ENCODE data around the gene BUB1B. TPM values are rescaled to one million over a fixed set of nuclear protein-coding genes. Genes with fewer than 3 reads are reported as not detected.

The BUB1B gene
- total and polyA plus RNA-seq, 9 donors, result 10.8 to 20.7 (median 13.5) TPM

DNA sequence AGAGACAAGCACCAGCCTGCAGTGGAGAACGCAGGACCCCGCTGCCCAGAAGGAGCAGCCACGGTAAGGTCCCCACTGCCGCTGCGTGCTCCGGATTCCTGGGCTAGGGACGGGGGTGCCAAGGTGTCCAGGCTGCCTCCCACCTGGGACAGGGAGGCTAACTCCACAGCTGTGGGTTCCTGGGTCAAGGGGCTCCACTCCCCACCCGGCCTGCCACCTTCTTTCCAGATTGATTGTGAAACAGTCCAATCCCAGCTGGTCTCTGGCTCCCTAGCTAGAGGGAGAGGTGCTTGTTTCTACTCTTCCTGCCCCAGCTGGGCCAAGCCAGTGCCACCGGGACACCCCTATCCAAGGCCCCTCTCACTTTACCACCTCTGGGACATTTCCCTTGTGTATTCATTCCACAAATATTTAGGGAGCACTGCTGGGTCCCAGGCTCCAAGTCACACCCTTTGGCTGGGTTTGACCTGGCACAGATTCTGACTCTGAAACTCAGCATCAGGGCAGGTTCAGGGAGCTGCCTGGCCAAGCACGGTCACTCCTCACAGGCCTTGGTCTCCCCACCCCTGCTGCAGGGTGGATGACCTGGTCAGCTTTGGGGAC is 79.9 kb downstream of the BUB1B start:
- Histone ChIP-seq H3K27me3 (ENCODE audit: control insufficient read depth, insufficient read depth, low read length) (peaks cover 24% of the 10 kb centered on the region), H3K27ac (ENCODE audit: low read length) (no peak overlapping the region), H3K9me3 (replicated peaks; ENCODE audit: control insufficient read depth, low read depth, low read length) (no peaks in the 10 kb centered on the region), H3K36me3 (ENCODE audit: control insufficient read depth, insufficient read depth, low read length) (no peaks in the 10 kb centered on the region), H3K4me1 (ENCODE audit: control insufficient read depth, insufficient read depth, low read length) (peaks cover 12% of the 10 kb centered on the region), H3K4me3 (ENCODE audit: low read length) (no peak overlapping the region)
- 89% methylated on average over 9 of the region's 10 CpGs for WGBS (ENCODE audit: insufficient coverage)
- DNase-seq, result no peak

DNA sequence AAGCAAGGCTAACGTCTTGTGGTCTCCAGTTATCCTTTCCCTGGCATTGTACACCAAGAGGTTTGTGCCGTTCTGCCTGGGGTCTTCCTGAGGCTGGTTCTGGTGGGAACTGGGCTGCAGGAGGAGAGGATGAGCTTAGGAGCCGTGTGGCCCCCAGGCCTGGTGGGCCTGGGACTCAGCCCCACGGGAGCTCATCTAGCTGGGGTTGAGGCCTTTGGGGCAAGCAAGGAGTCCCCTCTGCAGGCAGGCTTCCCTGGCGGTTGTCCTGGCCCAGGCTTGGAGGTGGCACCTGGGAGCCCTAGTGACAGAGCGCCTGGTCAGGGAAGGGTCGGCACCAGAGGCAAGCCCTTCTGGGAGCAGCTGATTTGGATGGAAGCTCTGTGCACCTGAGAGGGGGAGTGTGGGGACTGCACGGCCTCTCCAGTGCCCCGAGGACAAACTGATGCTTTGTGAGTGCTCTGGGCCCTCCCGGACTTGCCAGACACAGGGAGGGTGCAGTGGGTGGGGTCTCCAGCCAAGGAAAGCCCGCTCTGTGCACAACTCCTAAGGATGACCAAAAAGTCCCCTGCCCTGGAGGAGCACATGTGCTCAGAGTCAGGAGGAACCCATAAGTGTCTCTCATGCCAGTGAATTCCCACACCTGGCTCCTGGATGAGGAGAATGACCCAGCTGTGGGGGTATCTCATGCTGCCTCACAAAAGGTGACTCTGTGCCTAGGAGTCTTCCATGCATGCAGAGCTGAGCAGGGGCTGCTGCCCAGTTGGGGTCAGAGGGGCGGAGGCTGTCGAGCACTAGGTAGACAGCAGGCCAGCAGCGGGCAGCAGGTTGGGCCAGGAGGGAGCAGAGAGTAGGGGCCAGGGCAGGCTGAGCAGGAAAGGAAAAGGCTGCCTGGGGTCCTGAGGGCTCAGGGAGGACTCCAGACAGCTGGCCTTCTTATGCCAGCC is 80.7 kb downstream of the BUB1B start:
- Histone ChIP-seq H3K4me3 (ENCODE audit: low read length) (no peak overlapping the region), H3K4me1 (ENCODE audit: control insufficient read depth, insufficient read depth, low read length) (peaks cover 12% of the 10 kb centered on the region), H3K36me3 (ENCODE audit: control insufficient read depth, insufficient read depth, low read length) (no peaks in the 10 kb centered on the region), H3K27ac (ENCODE audit: low read length) (no peak overlapping the region), H3K9me3 (replicated peaks; ENCODE audit: control insufficient read depth, low read depth, low read length) (no peaks in the 10 kb centered on the region), H3K27me3 (ENCODE audit: control insufficient read depth, insufficient read depth, low read length) (peaks cover 24% of the 10 kb centered on the region)
- DNase-seq, result no peak
- 87% methylated on average over 12 of the region's 14 CpGs for WGBS (ENCODE audit: insufficient coverage)

DNA sequence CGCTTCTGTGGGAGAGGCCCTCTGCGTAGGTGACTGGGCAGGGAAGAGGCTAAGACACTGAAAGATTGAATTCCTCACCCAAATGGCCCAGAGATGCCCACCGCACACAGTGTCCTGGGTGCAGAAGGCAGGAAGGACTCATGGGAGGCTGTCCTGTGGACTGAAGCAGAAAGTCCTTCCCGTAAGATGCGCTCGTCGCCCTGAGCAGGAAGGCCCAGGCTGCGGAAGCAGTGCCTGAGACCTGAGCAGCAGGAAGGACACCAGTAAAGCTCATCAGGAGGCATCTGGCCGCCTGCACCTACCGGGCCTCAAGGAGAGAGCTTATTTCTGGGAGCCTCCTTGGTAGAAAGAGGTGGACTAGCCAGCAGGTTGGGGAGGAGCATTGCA is 81.3 kb downstream of the BUB1B start:
- no peaks in the 10 kb centered on the region for H3K36me3 ChIP-seq (ENCODE audit: control insufficient read depth, insufficient read depth, low read length)
- no peak overlapping the region for H3K4me3 ChIP-seq (ENCODE audit: low read length)
- peaks cover 12% of the 10 kb centered on the region for H3K4me1 ChIP-seq (ENCODE audit: control insufficient read depth, insufficient read depth, low read length)
- DNase-seq, result no peak
- 88% methylated on average over 10 of the region's 10 CpGs for WGBS (ENCODE audit: insufficient coverage)
- H3K9me3 ChIP-seq (replicated peaks; ENCODE audit: control insufficient read depth, low read depth, low read length), result no peaks in the 10 kb centered on the region
- peaks cover 24% of the 10 kb centered on the region for H3K27me3 ChIP-seq (ENCODE audit: control insufficient read depth, insufficient read depth, low read length)
- no peak overlapping the region for H3K27ac ChIP-seq (ENCODE audit: low read length)

DNA sequence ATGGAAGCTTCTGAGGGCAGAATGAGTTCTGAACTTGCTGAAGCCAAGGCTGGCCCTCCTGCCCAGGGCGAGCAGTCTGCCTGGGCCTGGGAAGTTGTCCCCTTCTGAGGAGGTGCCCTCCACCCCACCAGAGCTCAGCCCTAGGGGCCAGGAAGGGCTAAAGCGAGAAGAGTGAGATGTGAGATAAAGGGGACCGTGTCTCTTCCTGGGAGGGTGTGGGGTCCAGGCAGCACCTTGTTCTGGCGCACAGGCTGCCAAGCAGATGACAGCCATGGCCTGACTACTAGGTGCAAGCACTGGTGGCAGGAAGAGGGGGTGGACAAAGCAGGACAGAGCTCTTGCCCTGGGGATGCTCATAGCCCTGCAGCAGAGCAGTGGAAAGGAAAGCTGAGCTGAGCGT is 81.7 kb downstream of the BUB1B start:
- H3K4me3 ChIP-seq (ENCODE audit: low read length), result no peak overlapping the region
- WGBS (ENCODE audit: insufficient coverage), result 89% methylated on average over 5 of the region's 5 CpGs
- no peaks in the 10 kb centered on the region for H3K36me3 ChIP-seq (ENCODE audit: control insufficient read depth, insufficient read depth, low read length)
- no peaks in the 10 kb centered on the region for H3K9me3 ChIP-seq (replicated peaks; ENCODE audit: control insufficient read depth, low read depth, low read length)
- H3K4me1 ChIP-seq (ENCODE audit: control insufficient read depth, insufficient read depth, low read length), result peaks cover 12% of the 10 kb centered on the region
- H3K27ac ChIP-seq (ENCODE audit: low read length), result no peak overlapping the region
- no peak for DNase-seq
- H3K27me3 ChIP-seq (ENCODE audit: control insufficient read depth, insufficient read depth, low read length), result peaks cover 24% of the 10 kb centered on the region

DNA sequence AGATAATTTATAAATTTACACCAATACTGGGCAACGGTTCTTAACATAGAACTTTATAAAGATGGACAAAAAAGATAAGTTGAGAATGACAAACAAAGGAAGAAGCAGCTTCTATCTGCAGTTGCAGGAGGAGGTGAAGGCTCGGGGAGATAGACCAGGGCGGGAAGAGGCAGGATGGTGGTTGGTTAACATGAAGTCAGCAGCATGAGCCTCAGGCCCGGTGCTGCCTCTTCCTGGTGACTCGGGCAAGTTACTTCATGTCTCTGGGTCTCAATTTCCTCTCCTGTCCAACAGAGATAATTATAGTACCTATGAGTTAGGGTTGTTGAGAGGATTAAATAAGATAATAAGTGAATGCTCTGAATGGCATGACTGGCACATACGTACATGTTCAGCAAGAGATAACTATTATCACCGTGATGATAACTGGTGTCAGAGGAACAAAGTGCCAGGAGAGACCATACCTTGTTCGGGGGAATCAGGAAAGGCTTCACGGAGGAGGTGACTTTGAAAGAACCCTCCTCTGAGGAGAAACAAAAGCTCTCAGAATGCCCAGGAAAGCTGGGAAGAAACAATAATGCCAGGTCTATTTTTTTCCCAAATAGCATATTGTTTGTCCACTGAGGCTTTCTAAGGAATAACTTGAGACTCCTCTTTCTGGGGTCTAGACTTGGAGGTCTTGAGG is 82.4 kb downstream of the BUB1B start:
- H3K4me3 ChIP-seq (ENCODE audit: low read length), result no peak overlapping the region
- no peak overlapping the region for H3K27ac ChIP-seq (ENCODE audit: low read length)
- no peaks in the 10 kb centered on the region for H3K36me3 ChIP-seq (ENCODE audit: control insufficient read depth, insufficient read depth, low read length)
- peaks cover 24% of the 10 kb centered on the region for H3K27me3 ChIP-seq (ENCODE audit: control insufficient read depth, insufficient read depth, low read length)
- WGBS (ENCODE audit: insufficient coverage), result 75% methylated on average over 5 of the region's 9 CpGs
- no peak for DNase-seq
- no peaks in the 10 kb centered on the region for H3K9me3 ChIP-seq (replicated peaks; ENCODE audit: control insufficient read depth, low read depth, low read length)
- peaks cover 12% of the 10 kb centered on the region for H3K4me1 ChIP-seq (ENCODE audit: control insufficient read depth, insufficient read depth, low read length)

DNA sequence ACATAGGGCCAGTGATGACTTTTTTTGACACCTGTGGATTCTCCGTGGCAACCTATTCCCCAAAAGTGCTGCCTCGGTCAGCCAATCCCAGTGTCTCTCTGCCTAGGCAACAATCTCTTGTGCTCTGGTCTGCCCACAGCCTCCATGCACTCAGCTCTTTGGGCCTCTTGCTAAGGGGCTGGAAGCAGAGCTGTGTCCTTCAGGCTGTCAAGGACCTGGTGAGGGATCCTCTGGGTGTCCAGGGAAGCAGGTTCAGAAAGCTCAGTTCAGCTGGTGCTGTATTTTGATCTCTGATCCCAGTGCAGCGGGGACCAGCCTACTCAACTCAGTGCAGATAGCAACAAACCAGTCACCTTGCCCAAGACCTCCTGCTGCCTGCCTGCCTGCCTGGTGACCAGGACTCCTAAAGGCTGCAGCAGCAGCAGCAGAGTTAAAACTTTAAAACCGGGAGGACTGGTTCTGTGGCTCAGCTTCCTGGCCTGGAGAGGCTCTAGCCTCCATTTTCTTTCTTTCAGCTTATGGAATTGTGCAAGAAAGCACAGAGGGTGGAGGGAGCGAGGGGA is 84.2 kb downstream of the BUB1B start:
- peaks cover 2% of the 10 kb centered on the region for H3K4me1 ChIP-seq (ENCODE audit: control insufficient read depth, insufficient read depth, low read length)
- H3K9me3 ChIP-seq (replicated peaks; ENCODE audit: control insufficient read depth, low read depth, low read length), result no peaks in the 10 kb centered on the region
- no peak overlapping the region for H3K4me3 ChIP-seq (ENCODE audit: low read length)
- peaks cover 9% of the 10 kb centered on the region for H3K27me3 ChIP-seq (ENCODE audit: control insufficient read depth, insufficient read depth, low read length)
- no peak overlapping the region for H3K27ac ChIP-seq (ENCODE audit: low read length)
- WGBS (ENCODE audit: insufficient coverage), result 66% methylated on average over 4 of the region's 5 CpGs
- no peaks in the 10 kb centered on the region for H3K36me3 ChIP-seq (ENCODE audit: control insufficient read depth, insufficient read depth, low read length)
- DNase-seq, result no peak

DNA sequence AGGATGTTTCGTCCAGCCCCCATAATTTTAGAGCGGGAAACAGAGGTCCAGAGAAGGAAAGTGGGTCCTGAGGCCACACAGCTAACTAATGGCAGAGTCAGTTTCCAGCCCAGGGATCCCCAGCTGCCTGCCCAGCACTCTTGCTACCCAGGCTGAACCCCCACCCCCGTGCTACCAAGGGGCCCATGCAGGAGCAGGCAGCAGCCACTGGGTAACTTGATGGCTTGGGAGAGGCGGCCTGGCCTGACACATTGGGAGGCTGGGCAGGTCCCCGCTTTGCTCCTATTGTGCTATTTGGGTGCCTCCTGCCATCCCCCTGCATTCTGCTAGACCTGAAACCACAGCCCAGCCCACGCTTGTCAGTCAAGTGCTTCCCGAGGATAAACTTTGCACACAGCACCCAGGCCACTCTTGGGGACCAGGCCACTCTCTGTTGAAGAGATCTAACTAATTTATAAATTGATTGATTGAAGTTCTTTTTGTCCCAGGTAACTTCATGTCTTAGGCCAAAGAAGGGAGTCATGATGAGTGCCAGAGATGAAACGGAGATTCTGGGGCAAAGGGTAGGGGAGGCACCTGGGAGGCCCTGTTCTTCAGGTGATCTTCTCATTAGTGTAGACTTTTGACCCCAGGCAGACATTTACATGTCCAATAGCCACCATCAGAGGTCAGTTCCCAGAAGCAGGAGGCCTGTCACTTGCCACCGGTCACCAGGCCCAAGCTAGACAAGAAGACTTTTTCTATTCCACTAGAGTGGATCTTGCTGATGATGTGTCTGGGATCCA is 85.0 kb downstream of the BUB1B start:
- WGBS (ENCODE audit: insufficient coverage), result 68% methylated on average over 5 of the region's 9 CpGs
- Histone ChIP-seq H3K36me3 (ENCODE audit: control insufficient read depth, insufficient read depth, low read length) (no peaks in the 10 kb centered on the region), H3K27ac (ENCODE audit: low read length) (no peak overlapping the region), H3K27me3 (ENCODE audit: control insufficient read depth, insufficient read depth, low read length) (peaks cover 10% of the 10 kb centered on the region), H3K9me3 (replicated peaks; ENCODE audit: control insufficient read depth, low read depth, low read length) (no peaks in the 10 kb centered on the region), H3K4me1 (ENCODE audit: control insufficient read depth, insufficient read depth, low read length) (peaks cover 2% of the 10 kb centered on the region), H3K4me3 (ENCODE audit: low read length) (no peak overlapping the region)
- DNase-seq, result no peak

DNA sequence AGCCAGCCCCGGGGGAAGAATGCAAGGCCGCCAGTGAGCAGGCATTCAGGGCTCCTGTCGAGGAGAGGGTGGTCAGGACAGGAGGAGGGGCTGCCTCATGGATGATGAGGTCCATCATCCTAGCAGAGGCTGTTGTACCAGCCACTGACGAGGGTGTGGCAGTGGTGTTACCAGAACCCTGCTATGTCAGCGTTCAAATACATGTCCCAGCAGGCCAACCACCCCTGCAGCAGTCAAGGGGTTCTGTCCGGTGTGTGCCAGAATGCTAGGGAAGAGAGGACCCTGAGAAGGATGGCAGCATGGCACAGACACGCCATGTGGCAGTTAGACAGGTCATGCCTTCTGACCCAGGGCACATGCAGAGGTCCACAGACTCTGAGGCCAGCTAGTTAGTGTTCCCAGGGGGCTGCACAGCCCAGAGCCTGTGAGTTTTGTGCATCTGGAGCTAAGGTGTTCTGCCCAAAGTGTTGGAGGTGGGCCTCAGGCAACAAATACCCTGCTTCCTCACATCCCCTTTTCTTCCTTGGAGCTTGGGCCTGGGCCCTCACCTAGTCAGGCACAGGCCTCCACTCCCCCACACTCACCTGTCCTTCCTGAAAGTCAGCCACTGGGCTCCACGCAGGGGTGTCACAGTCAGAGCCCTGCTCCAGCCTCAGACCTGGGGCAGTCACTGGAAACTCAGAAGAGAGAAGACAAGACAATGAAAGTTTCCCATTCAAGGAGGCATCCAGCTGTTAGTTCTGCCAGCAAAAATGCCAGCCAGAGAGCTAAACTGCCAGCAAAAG is 85.8 kb downstream of the BUB1B start:
- H3K4me3 ChIP-seq (ENCODE audit: low read length), result no peak overlapping the region
- peaks cover 19% of the 10 kb centered on the region for H3K27me3 ChIP-seq (ENCODE audit: control insufficient read depth, insufficient read depth, low read length)
- H3K9me3 ChIP-seq (replicated peaks; ENCODE audit: control insufficient read depth, low read depth, low read length), result no peaks in the 10 kb centered on the region
- 87% methylated on average over 8 of the region's 8 CpGs for WGBS (ENCODE audit: insufficient coverage)
- DNase-seq, result no peak
- H3K36me3 ChIP-seq (ENCODE audit: control insufficient read depth, insufficient read depth, low read length), result no peaks in the 10 kb centered on the region
- H3K27ac ChIP-seq (ENCODE audit: low read length), result no peak overlapping the region
- H3K4me1 ChIP-seq (ENCODE audit: control insufficient read depth, insufficient read depth, low read length), result peaks cover 2% of the 10 kb centered on the region

DNA sequence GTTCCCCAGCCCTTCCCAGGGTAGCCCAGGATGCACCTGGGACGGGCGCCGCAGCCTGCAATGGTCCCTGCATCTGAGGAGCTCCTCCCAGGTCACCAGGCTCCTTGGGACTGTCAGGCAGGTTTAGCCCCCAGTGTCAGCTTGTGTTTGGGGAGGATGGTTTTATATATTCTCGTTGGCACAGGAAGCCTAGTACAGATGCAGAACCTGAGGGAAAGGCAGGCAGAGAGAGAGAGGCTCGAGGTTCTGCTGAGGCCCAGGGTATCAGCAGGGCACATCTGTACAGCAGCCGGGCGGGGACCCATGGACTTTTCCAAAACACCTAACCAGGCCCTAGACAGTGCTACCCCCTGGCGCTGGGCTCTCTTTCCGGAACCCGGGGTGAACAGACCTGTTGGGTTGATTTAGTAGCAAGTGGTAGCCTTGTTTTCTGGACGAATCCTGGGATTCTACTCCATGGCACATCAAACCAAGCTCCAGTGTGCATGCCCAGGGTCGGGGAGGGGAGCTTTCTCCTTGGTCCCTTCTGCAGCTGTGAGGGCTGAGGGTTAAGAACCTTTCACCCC is 86.6 kb downstream of the BUB1B start:
- Histone ChIP-seq H3K27ac (ENCODE audit: low read length) (no peak overlapping the region), H3K4me1 (ENCODE audit: control insufficient read depth, insufficient read depth, low read length) (peaks cover 5% of the 10 kb centered on the region), H3K36me3 (ENCODE audit: control insufficient read depth, insufficient read depth, low read length) (no peaks in the 10 kb centered on the region), H3K4me3 (ENCODE audit: low read length) (no peak overlapping the region), H3K27me3 (ENCODE audit: control insufficient read depth, insufficient read depth, low read length) (peaks cover 27% of the 10 kb centered on the region), H3K9me3 (replicated peaks; ENCODE audit: control insufficient read depth, low read depth, low read length) (no peaks in the 10 kb centered on the region)
- no peak for DNase-seq
- WGBS (ENCODE audit: insufficient coverage), result 100% methylated on average over 3 of the region's 12 CpGs
